SK-N-SH (cell line): Measurements from ENCODE around the gene FTCD. TPM values are rescaled to one million over a fixed set of nuclear protein-coding genes. Genes with fewer than 3 reads are reported as not detected.
A peak's percentile ranks its signal among the peaks of the same experiment; 100 is the strongest.

ENCODE experiments used
- CTCF ChIA-PET: fragments of 300-600, 350-600 bp; formaldehyde crosslinking; extraction: SDS; loops from one replicate; lab custom pipeline; 2021; lab: Yijun Ruan, JAX
- POLR2A ChIA-PET: fragments of 350-600 bp; sonication (Branson Sonifier 250); formaldehyde crosslinking; extraction: SDS; loops from one replicate; lab custom pipeline; 2020; ENCODE audit warnings: antibody characterized with exemption, inconsistent platforms; lab: Yijun Ruan, JAX
- DNase-seq: peaks from one replicate; pipeline ENCODE4 v3.0.0; 2012
- H2AFZ ChIP-seq: fragments of 200-600 bp; sonication (generic); 2 replicates; pipeline ENCODE4 v1.8.1; 2016; ENCODE audit warnings: antibody characterized with exemption, mild to moderate bottlenecking, low read depth
- H3F3A ChIP-seq: fragments of 200-600 bp; sonication (generic); replicated peaks from 2 replicates; pipeline ENCODE3; 2016; ENCODE audit warnings: antibody characterized with exemption, mild to moderate bottlenecking; ENCODE audit not compliant: insufficient read depth
- H3K27ac ChIP-seq, 2 experiments: fragments of 200-500 bp in 1 of 2; fragments of 200-600 bp in 1 of 2; sonication (Bioruptor generic) in 1 of 2; sonication (generic), shearing (Covaris generic) in 1 of 2; 2 replicates each; pipeline versions ENCODE4 v1.5.1 to v1.6.1; 2014 to 2016; ENCODE audit warnings: low read depth in 2 of 2, inconsistent platforms in 1 of 2, low read length in 1 of 2, mild to moderate bottlenecking in 1 of 2, mixed read lengths in 1 of 2
- H3K27me3 ChIP-seq: fragments of 200-600 bp; sonication (generic), shearing (Covaris generic); 2 replicates; pipeline ENCODE4 v1.6.1; 2016; ENCODE audit warnings: mixed run types; ENCODE audit not compliant: insufficient read depth
- H3K36me3 ChIP-seq, 2 experiments: fragments of 200-500 bp in 1 of 2; fragments of 200-600 bp in 1 of 2; sonication (Bioruptor generic) in 1 of 2; sonication (generic) in 1 of 2; replicated peaks in 1 of 2; 2 replicates each; pipeline versions ENCODE3 to v1.5.1; 2014 to 2016; ENCODE audit warnings: low read length in 1 of 2, mild to moderate bottlenecking in 1 of 2; ENCODE audit not compliant: insufficient read depth in 2 of 2, control insufficient read depth in 1 of 2
- H3K4me1 ChIP-seq, 2 experiments: fragments of 200-500 bp in 1 of 2; fragments of 200-600 bp in 1 of 2; sonication (Bioruptor generic) in 1 of 2; sonication (generic), shearing (Covaris generic) in 1 of 2; 2 replicates each; pipeline versions ENCODE4 v1.5.1 to v1.6.1; 2014 to 2016; ENCODE audit warnings: low read depth in 1 of 2, low read length in 1 of 2, mixed run types in 1 of 2; ENCODE audit not compliant: insufficient read depth in 2 of 2, control insufficient read depth in 1 of 2
- H3K4me2 ChIP-seq: fragments of 200-600 bp; sonication (generic), shearing (Covaris generic); 2 replicates; pipeline ENCODE4 v1.6.1; 2017; ENCODE audit warnings: mixed run types
- H3K4me3 ChIP-seq, 2 experiments: fragments of 200-500 bp in 1 of 2; fragments of 200-600 bp in 1 of 2; sonication (Bioruptor generic) in 1 of 2; sonication (generic), shearing (Covaris generic) in 1 of 2; 2 replicates each; pipeline versions ENCODE4 v1.5.1 to v1.8.1; 2014 to 2016; ENCODE audit warnings: low read depth in 2 of 2, inconsistent platforms in 1 of 2, low read length in 1 of 2, mild to moderate bottlenecking in 1 of 2, mixed read lengths in 1 of 2, moderate library complexity in 1 of 2
- H3K79me2 ChIP-seq: fragments of 200-600 bp; sonication (generic); 2 replicates; pipeline ENCODE4 v1.8.1; 2017; ENCODE audit warnings: mild to moderate bottlenecking; ENCODE audit not compliant: insufficient read depth
- H3K9ac ChIP-seq: fragments of 200-600 bp; sonication (generic); 2 replicates; pipeline ENCODE4 v1.6.1; 2017; ENCODE audit warnings: mixed run types
- H3K9me2 ChIP-seq: fragments of 200-600 bp; sonication (generic); 2 replicates; pipeline ENCODE4 v1.6.1; 2017; ENCODE audit warnings: mixed run types
- H3K9me3 ChIP-seq: fragments of 200-600 bp; sonication (generic); 2 replicates; pipeline ENCODE4 v1.6.1; 2017; ENCODE audit warnings: mixed run types, mild to moderate bottlenecking, moderate library complexity
- H4K20me1 ChIP-seq: fragments of 200-600 bp; sonication (generic); 2 replicates; pipeline ENCODE4 v1.6.1; 2017; ENCODE audit warnings: mild to moderate bottlenecking, mixed run types; ENCODE audit not compliant: insufficient read depth
- ELF1 ChIP-seq: IDR thresholded peaks from 2 replicates; pipeline ENCODE4 v1.4.0; 2012
- EZH2phosphoT487 ChIP-seq: fragments of 200-600 bp; sonication (generic); IDR thresholded peaks from 2 replicates; pipeline ENCODE4 v1.6.1; 2017; ENCODE audit warnings: low read depth, mixed run types, mild to moderate bottlenecking, antibody characterized with exemption, moderate library complexity, borderline replicate concordance
- GABPA ChIP-seq: IDR thresholded peaks from 2 replicates; pipeline ENCODE4 v1.4.0; 2012; ENCODE audit warnings: low read depth, mild to moderate bottlenecking
- MEF2A ChIP-seq: IDR thresholded peaks from 2 replicates; pipeline ENCODE4 v1.4.0; 2012; ENCODE audit warnings: low read depth, borderline replicate concordance
- MXI1 ChIP-seq: IDR thresholded peaks from 2 replicates; pipeline ENCODE4 v1.6.1; 2012; ENCODE audit warnings: mild to moderate bottlenecking, low read depth, low read length, improper control_type of control experiment
- NFIC ChIP-seq: IDR thresholded peaks from 2 replicates; pipeline ENCODE4 v1.4.0; 2012; ENCODE audit warnings: borderline replicate concordance
- NRF1 ChIP-seq: IDR thresholded peaks from 2 replicates; pipeline ENCODE4 v1.6.1; 2012; ENCODE audit warnings: low read depth, mild to moderate bottlenecking, low read length
- RAD21 ChIP-seq: IDR thresholded peaks from 2 replicates; pipeline ENCODE4 v1.6.1; 2012; ENCODE audit warnings: mild to moderate bottlenecking, low read length
- RCOR1 ChIP-seq: fragments of 150-350 bp; IDR thresholded peaks from 2 replicates; pipeline ENCODE4 v1.6.1; 2017; ENCODE audit warnings: antibody characterized with exemption, low read length
- RFX5 ChIP-seq: IDR thresholded peaks from 2 replicates; pipeline ENCODE4 v1.6.1; 2012; ENCODE audit warnings: mild to moderate bottlenecking, improper control_type of control experiment, low read length
- SMC3 ChIP-seq: IDR thresholded peaks from 2 replicates; pipeline ENCODE4 v1.6.1; 2012; ENCODE audit warnings: low read depth, low read length, improper control_type of control experiment
- TAF1 ChIP-seq: IDR thresholded peaks from 2 replicates; pipeline ENCODE4 v1.6.1; 2012; ENCODE audit warnings: low read depth, mild to moderate bottlenecking, low read length, moderate library complexity, borderline replicate concordance
- TEAD4 ChIP-seq: IDR thresholded peaks from 2 replicates; pipeline ENCODE4 v1.4.0; 2012; ENCODE audit warnings: mild to moderate bottlenecking, borderline replicate concordance; ENCODE audit not compliant: insufficient read depth
- WGBS: methylation state at CpG from one replicate; pipeline ENCODE4 v1.1.6; 2017; ENCODE audit warnings: low lambda C conversion rate; 5-methylcytosine and 5-hydroxymethylcytosine counted together
- polyA plus RNA-seq, 3 experiments: library from polyadenylated mRNA; depleted of rRNA; stranded (reverse); fragments of >200 nt; gene quantifications; 2 replicates each; pipeline ENCODE4 v1.2.3, GENCODE V29; 2012
- TF ChIP-seq, protein P1 (sequence below): fragments of 200-600 bp; sonication (generic); IDR thresholded peaks from 2 replicates; pipeline ENCODE4 v1.6.1; 2017; ENCODE audit warnings: antibody characterized with exemption, mild to moderate bottlenecking, moderate library complexity
- TF ChIP-seq, protein P2 (sequence below): IDR thresholded peaks from 2 replicates; pipeline ENCODE4 v1.6.1; 2012; ENCODE audit warnings: mild to moderate bottlenecking, low read depth, low read length, moderate library complexity
- TF ChIP-seq, protein P3 (sequence below): IDR thresholded peaks from 2 replicates; pipeline ENCODE4 v1.4.0; 2012; ENCODE audit warnings: low read depth

FTCD gene
- polyA plus RNA-seq, 1 of the 3 experiments (the other 2 are of a cell fraction), result 0.33 TPM

DNA sequence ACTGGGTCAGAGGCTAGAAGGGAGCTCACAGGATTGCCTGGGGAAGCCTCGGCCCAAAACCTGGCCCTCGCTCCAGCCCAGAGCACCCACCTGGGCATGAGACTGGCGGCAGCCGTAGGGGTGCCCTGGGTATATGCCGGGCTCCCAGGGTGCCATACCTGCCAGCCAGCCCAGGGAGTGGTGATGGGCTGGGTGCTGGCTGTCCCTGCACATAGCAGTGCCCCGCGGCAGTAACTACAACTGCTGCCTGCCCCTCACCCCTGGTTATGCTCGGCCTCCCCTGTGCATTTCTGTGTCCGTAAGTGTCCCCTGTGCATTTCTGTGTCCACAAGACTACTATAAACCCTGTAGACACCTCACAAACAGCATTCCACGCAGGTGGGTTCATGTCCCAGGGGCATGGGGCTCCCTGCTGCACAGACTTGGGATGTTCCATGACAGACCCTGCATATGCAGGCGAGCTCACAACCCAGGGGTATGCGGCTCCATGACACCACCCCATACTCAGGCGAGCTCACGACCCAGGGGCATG lies 34.6 kb upstream of the FTCD start:
- H3K4me2 ChIP-seq, result no peak overlapping the region
- DNase-seq, result no peak
- H3K9ac ChIP-seq, result no peak overlapping the region
- H3K4me1 ChIP-seq, result peaks cover 20 to 42% of the 10 kb centered on the region in 2 experiments
- peaks cover 0 to 19% of the 10 kb centered on the region in 2 experiments for H3K36me3 ChIP-seq
- no peaks in the 10 kb centered on the region for H3K9me3 ChIP-seq
- ChIA-PET CTCF (interaction anchor here (1.4 to 3.5 kb wide), 3 partner anchors 21 to 46 kb away, joined by 4 to 14 read pairs (median 6); no protein-coding TSS in a partner anchor), POLR2A (no interaction called here)
- H3K79me2 ChIP-seq, result no peaks in the 10 kb centered on the region
- no peaks in the 10 kb centered on the region for H3K27me3 ChIP-seq
- H2AFZ ChIP-seq, result no peak overlapping the region
- WGBS, result no CpG with 5 or more reads among the region's 14 CpGs
- peaks cover 10% of the 10 kb centered on the region for H3F3A ChIP-seq
- no peak overlapping the region for H3K4me3 ChIP-seq
- TF ChIP-seq MXI1, result no peak
- TF ChIP-seq, protein P1, sequence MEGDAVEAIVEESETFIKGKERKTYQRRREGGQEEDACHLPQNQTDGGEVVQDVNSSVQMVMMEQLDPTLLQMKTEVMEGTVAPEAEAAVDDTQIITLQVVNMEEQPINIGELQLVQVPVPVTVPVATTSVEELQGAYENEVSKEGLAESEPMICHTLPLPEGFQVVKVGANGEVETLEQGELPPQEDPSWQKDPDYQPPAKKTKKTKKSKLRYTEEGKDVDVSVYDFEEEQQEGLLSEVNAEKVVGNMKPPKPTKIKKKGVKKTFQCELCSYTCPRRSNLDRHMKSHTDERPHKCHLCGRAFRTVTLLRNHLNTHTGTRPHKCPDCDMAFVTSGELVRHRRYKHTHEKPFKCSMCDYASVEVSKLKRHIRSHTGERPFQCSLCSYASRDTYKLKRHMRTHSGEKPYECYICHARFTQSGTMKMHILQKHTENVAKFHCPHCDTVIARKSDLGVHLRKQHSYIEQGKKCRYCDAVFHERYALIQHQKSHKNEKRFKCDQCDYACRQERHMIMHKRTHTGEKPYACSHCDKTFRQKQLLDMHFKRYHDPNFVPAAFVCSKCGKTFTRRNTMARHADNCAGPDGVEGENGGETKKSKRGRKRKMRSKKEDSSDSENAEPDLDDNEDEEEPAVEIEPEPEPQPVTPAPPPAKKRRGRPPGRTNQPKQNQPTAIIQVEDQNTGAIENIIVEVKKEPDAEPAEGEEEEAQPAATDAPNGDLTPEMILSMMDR, result no peak
- TF ChIP-seq TAF1, result no peak
- TF ChIP-seq, protein P2, sequence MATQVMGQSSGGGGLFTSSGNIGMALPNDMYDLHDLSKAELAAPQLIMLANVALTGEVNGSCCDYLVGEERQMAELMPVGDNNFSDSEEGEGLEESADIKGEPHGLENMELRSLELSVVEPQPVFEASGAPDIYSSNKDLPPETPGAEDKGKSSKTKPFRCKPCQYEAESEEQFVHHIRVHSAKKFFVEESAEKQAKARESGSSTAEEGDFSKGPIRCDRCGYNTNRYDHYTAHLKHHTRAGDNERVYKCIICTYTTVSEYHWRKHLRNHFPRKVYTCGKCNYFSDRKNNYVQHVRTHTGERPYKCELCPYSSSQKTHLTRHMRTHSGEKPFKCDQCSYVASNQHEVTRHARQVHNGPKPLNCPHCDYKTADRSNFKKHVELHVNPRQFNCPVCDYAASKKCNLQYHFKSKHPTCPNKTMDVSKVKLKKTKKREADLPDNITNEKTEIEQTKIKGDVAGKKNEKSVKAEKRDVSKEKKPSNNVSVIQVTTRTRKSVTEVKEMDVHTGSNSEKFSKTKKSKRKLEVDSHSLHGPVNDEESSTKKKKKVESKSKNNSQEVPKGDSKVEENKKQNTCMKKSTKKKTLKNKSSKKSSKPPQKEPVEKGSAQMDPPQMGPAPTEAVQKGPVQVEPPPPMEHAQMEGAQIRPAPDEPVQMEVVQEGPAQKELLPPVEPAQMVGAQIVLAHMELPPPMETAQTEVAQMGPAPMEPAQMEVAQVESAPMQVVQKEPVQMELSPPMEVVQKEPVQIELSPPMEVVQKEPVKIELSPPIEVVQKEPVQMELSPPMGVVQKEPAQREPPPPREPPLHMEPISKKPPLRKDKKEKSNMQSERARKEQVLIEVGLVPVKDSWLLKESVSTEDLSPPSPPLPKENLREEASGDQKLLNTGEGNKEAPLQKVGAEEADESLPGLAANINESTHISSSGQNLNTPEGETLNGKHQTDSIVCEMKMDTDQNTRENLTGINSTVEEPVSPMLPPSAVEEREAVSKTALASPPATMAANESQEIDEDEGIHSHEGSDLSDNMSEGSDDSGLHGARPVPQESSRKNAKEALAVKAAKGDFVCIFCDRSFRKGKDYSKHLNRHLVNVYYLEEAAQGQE, result no peak
- no peak for TF ChIP-seq RFX5
- TF ChIP-seq MEF2A, result no peak
- TF ChIP-seq ELF1, result no peak
- TF ChIP-seq, all 33 proteins: peak for 0
- Histone ChIP-seq H3K27ac (no peak overlapping the region; a peak in 1 of 4 replicates), H4K20me1 (no peaks in the 10 kb centered on the region), H3K9me2 (no peaks in the 10 kb centered on the region)

DNA sequence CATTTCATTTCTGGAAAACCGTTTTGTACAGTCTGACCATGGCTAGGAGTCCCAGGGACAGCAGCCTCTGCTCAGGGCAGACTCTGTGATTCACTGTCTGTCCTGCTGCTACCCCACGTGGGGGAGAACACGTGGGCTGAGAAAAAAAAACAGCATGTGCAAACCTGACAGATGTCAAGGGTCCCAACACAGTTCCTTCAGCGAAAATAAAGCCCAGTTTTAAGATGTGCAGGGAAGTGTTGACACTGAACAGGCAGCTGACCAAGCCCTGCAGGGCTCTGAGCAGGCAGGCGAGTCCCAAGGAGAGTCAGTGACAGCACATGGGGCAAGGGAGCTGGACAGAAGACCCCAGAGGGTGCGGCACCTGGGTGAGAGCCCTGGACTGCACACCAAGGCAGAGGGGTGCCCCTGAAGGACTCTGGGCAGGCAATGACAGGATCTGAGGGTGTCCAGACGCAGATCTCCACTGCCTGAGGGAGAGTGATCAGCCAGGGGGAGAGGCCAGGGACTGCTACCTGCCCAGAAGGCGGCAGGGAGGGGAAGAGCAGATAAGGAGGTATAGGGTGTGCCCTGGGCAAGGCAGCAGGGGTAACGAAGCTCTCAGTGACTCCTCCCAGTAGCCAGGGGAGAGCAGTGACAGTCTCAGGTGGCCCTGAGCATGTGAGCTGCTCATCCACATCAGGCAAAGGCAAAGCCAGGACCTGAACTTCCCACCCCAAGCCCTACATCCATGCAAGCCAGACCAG lies 34.0 kb upstream of the FTCD start:
- no peaks in the 10 kb centered on the region for H3K9me2 ChIP-seq
- H2AFZ ChIP-seq, result no peak overlapping the region
- H3K27ac ChIP-seq, result peak overlapping the region; percentile 51 to 89
- H3F3A ChIP-seq, result peaks cover 10% of the 10 kb centered on the region
- H3K9me3 ChIP-seq, result no peaks in the 10 kb centered on the region
- no peak overlapping the region for H3K4me3 ChIP-seq
- CTCF ChIA-PET, result interaction anchor here (2.0 to 3.5 kb wide), 2 partner anchors 22 to 46 kb away, joined by 6 to 14 read pairs; no protein-coding TSS in a partner anchor
- peak; percentile 62 for DNase-seq
- H4K20me1 ChIP-seq, result no peaks in the 10 kb centered on the region
- peaks cover 20 to 35% of the 10 kb centered on the region in 2 experiments for H3K4me1 ChIP-seq
- WGBS, result 55% methylated on average over 8 of the region's 9 CpGs
- H3K79me2 ChIP-seq, result no peaks in the 10 kb centered on the region
- H3K4me2 ChIP-seq, result peak overlapping the region; percentile 61
- no peaks in the 10 kb centered on the region for H3K27me3 ChIP-seq
- H3K36me3 ChIP-seq, result peaks cover 0 to 17% of the 10 kb centered on the region in 2 experiments
- POLR2A ChIA-PET, result no interaction called here
- H3K9ac ChIP-seq, result peak overlapping the region; percentile 27; the same call in 1 of the 2 replicates
- no peak for TF ChIP-seq NRF1
- TF ChIP-seq RCOR1, result no peak
- TF ChIP-seq ELF1, result no peak
- no peak for TF ChIP-seq RFX5
- TF ChIP-seq EZH2phosphoT487, result no peak
- TF ChIP-seq, protein P3, sequence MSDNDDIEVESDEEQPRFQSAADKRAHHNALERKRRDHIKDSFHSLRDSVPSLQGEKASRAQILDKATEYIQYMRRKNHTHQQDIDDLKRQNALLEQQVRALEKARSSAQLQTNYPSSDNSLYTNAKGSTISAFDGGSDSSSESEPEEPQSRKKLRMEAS, result peak; percentile 95
- no peak for TF ChIP-seq GABPA
- TF ChIP-seq, protein P2, result no peak
- no peak for TF ChIP-seq SMC3
- no peak for TF ChIP-seq TAF1
- no peak for TF ChIP-seq NFIC
- TF ChIP-seq TEAD4, result no peak
- TF ChIP-seq RAD21, result no peak
